GM23338 (cell line): Measurements from ENCODE around the gene TMEM218.

Experiments
- CREB1 ChIP-seq: fragments of 250-450 bp; sonication (Bioruptor Pico); IDR thresholded peaks from 2 replicates; pipeline ENCODE4 v1.5.0; 2020; ENCODE audit warnings: low read depth, mild to moderate bottlenecking, moderate library complexity
- CTCF ChIP-seq, 2 experiments: fragments of 200-600 bp in 1 of 2; sonication (generic) in 1 of 2; conservative IDR thresholded peaks; 2 replicates each; pipeline versions ENCODE4 v1.5.1 to v1.6.1; 2016 to 2017; ENCODE audit warnings: antibody characterized with exemption in 2 of 2, low read depth in 2 of 2, mild to moderate bottlenecking in 2 of 2, moderate library complexity in 1 of 2
- ETS1 ChIP-seq: IDR thresholded peaks from 2 replicates; pipeline ENCODE4 v1.6.1; 2016; ENCODE audit warnings: antibody characterized with exemption
- EZH2 ChIP-seq: fragments of 200-600 bp; sonication (generic); IDR thresholded peaks from one replicate; pipeline ENCODE4 v1.8.0; 2017; ENCODE audit warnings: antibody characterized with exemption, mild to moderate bottlenecking, low read depth; ENCODE audit not compliant: unreplicated experiment
- EZH2phosphoT487 ChIP-seq: fragments of 200-600 bp; sonication (generic); IDR thresholded peaks from one replicate; pipeline ENCODE4 v1.8.1; 2018; ENCODE audit warnings: antibody characterized with exemption; ENCODE audit not compliant: unreplicated experiment
- JUNB ChIP-seq: IDR thresholded peaks from one replicate; pipeline ENCODE4 v1.6.1; 2016; ENCODE audit warnings: antibody characterized with exemption; ENCODE audit not compliant: unreplicated experiment
- NANOG ChIP-seq: IDR thresholded peaks from 2 replicates; pipeline ENCODE4 v1.6.1; 2016; ENCODE audit warnings: antibody characterized with exemption, borderline replicate concordance
- POLR2AphosphoS5 ChIP-seq: IDR thresholded peaks from 2 replicates; pipeline ENCODE4 v1.6.1; 2016; ENCODE audit warnings: antibody characterized with exemption, low read depth
- REST ChIP-seq: IDR thresholded peaks from one replicate; pipeline ENCODE4 v1.6.1; 2018; ENCODE audit warnings: antibody characterized with exemption; ENCODE audit not compliant: unreplicated experiment
- STAT1 ChIP-seq: IDR thresholded peaks from one replicate; pipeline ENCODE4 v1.6.1; 2016; ENCODE audit warnings: antibody characterized with exemption; ENCODE audit not compliant: unreplicated experiment
- ZNF331 ChIP-seq: fragments of 250-450 bp; sonication (Bioruptor Pico); IDR thresholded peaks from 2 replicates; pipeline ENCODE4 v1.5.0; 2020; ENCODE audit warnings: low read depth, mild to moderate bottlenecking, moderate library complexity

- TF ChIP-seq ZNF331 (CRISPR knock-in tag) (no peak), CTCF (conservative IDR thresholded peaks at IDR 0.05; ENCODE audit: low read depth in 2 of 2) (no peak), JUNB (no peak), EZH2 (no peak), POLR2AphosphoS5 (no peak), EZH2phosphoT487 (no peak), REST (no peak), CREB1 (CRISPR knock-in tag) (no peak), ETS1 (no peak), NANOG (no peak), STAT1 (no peak)
Observed at GRCh38 chr11:125138966-125139365, 27.5 kb upstream of the TMEM218 start.
